HepG2 (cell line): Measurements from ENCODE around the gene CKS1B. TPM values are rescaled to one million over a fixed set of nuclear protein-coding genes. Genes with fewer than 3 reads are reported as not detected.
A peak's percentile ranks its signal among the peaks of the same experiment; 100 is the strongest.

ENCODE experiments used
- ARNT2 ChIP-seq: sonication (generic); formaldehyde crosslinking; IDR thresholded peaks from 2 replicates; pipeline ENCODE4 v1.8.0; 2022; ENCODE audit warnings: mild to moderate bottlenecking, low read depth, missing genetic modification reagents, moderate library complexity
- BCLAF1 ChIP-seq: fragments of 450-650 bp; IDR thresholded peaks from 2 replicates; pipeline ENCODE4 v1.6.1; 2017; ENCODE audit warnings: mild to moderate bottlenecking
- DNMT1 ChIP-seq: sonication (generic); formaldehyde crosslinking; IDR thresholded peaks from 2 replicates; pipeline ENCODE4 v1.5.1; 2020; ENCODE audit warnings: mild to moderate bottlenecking, missing genetic modification reagents
- E2F1 ChIP-seq: sonication (generic); formaldehyde crosslinking; IDR thresholded peaks from 2 replicates; pipeline ENCODE4 v1.5.0; 2020; ENCODE audit warnings: missing genetic modification reagents
- FIP1L1 ChIP-seq: fragments of 200-400 bp; formaldehyde crosslinking; IDR thresholded peaks from 2 replicates; pipeline ENCODE4 v1.6.1; 2018; ENCODE audit warnings: low read depth, mild to moderate bottlenecking, low read length, moderate library complexity, borderline replicate concordance; ENCODE audit not compliant: insufficient read depth
- HMG20A ChIP-seq: IDR thresholded peaks from 2 replicates; pipeline ENCODE4 v1.6.1; 2016; ENCODE audit warnings: borderline replicate concordance
- HNRNPL ChIP-seq: fragments of 200-400 bp; formaldehyde crosslinking; IDR thresholded peaks from 2 replicates; pipeline ENCODE4 v1.6.1; 2017; ENCODE audit warnings: mild to moderate bottlenecking, low read depth, low read length
- KLF15 ChIP-seq: sonication (generic); formaldehyde crosslinking; IDR thresholded peaks from 2 replicates; pipeline ENCODE4 v1.8.1; 2023; ENCODE audit warnings: borderline replicate concordance, mild to moderate bottlenecking, inconsistent platforms, missing genetic modification reagents, mixed read lengths
- MED1 ChIP-seq: sonication (generic); formaldehyde crosslinking; IDR thresholded peaks from 2 replicates; pipeline ENCODE4 v1.4.0; 2020; ENCODE audit warnings: missing genetic modification reagents
- NFAT5 ChIP-seq: sonication (generic); formaldehyde crosslinking; IDR thresholded peaks from 2 replicates; pipeline ENCODE4 v1.4.0; 2020; ENCODE audit warnings: missing genetic modification reagents
- polyA plus RNA-seq, 8 experiments: library from polyadenylated mRNA; depleted of rRNA in 3 of 8; stranded (reverse) in 7 of 8; unstranded in 1 of 8; fragments of >200 nt; fragmentation: Illumina TruSeq in 4 of 8; extraction: Trizol in 4 of 8; gene quantifications; 2 replicates each; pipeline versions ENCODE4 v1.2.1 to v1.2.3, GENCODE V29; 2011 to 2016; ENCODE audit warnings: low read depth in 4 of 8, missing spikeins in 1 of 8, mixed read lengths in 1 of 8; ENCODE audit not compliant: insufficient read depth in 1 of 8
- total RNA-seq, 5 experiments: library from RNA; depleted of rRNA; stranded (reverse); fragments of >200 nt; fragmentation: Illumina TruSeq; extraction: Trizol; gene quantifications; 2 replicates each; pipeline ENCODE4 v1.2.3, GENCODE V29; 2016; ENCODE audit warnings: low read depth in 1 of 5
- TF ChIP-seq, protein P1 (sequence below): sonication (generic); formaldehyde crosslinking; IDR thresholded peaks from 2 replicates; pipeline ENCODE4 v1.8.0; 2022; ENCODE audit warnings: missing genetic modification reagents, mild to moderate bottlenecking, inconsistent platforms, borderline replicate concordance
- TF ChIP-seq, protein P2 (sequence below): sonication (generic); formaldehyde crosslinking; IDR thresholded peaks from 2 replicates; pipeline ENCODE4 v1.4.0; 2020; ENCODE audit warnings: missing genetic modification reagents, mild to moderate bottlenecking, borderline replicate concordance

Gene CKS1B
- total and polyA plus RNA-seq, 2 of the 13 experiments (the other 11 are each of a cell fraction or from before 2014, with no cell fraction given): 217 to 222 TPM

GRCh38 chr1:155003227-155003765 is 28.8 kb downstream of the CKS1B start (continued):
- TF ChIP-seq NFAT5 (CRISPR knock-in tag): no peak
- no peak for TF ChIP-seq HMG20A (CRISPR knock-in tag)
- TF ChIP-seq FIP1L1: no peak
- TF ChIP-seq E2F1 (CRISPR knock-in tag): no peak
- TF ChIP-seq HNRNPL: 0 out of 2 replicates have a peak, but pooled peaks have one; percentile 36
- TF ChIP-seq DNMT1 (CRISPR knock-in tag): no peak
- TF ChIP-seq, protein P1, sequence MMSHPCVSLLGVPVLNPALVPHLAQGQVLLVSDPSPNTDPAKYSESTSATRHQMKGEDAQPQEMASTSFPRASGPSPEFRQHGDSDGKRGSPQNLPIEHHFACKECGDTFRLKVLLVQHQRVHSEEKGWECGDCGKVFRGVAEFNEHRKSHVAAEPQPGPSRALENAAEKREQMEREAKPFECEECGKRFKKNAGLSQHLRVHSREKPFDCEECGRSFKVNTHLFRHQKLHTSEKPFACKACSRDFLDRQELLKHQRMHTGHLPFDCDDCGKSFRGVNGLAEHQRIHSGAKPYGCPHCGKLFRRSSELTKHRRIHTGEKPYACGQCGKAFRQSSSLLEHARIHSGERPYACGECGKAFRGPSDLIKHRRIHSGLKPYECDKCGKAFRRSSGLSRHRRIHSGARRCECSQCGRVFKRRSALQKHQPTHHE (CRISPR knock-in tag): no peak
- TF ChIP-seq BCLAF1: no peak
- TF ChIP-seq KLF15 (CRISPR knock-in tag): no peak
- no peak for TF ChIP-seq ARNT2 (CRISPR knock-in tag)
- TF ChIP-seq, protein P2, sequence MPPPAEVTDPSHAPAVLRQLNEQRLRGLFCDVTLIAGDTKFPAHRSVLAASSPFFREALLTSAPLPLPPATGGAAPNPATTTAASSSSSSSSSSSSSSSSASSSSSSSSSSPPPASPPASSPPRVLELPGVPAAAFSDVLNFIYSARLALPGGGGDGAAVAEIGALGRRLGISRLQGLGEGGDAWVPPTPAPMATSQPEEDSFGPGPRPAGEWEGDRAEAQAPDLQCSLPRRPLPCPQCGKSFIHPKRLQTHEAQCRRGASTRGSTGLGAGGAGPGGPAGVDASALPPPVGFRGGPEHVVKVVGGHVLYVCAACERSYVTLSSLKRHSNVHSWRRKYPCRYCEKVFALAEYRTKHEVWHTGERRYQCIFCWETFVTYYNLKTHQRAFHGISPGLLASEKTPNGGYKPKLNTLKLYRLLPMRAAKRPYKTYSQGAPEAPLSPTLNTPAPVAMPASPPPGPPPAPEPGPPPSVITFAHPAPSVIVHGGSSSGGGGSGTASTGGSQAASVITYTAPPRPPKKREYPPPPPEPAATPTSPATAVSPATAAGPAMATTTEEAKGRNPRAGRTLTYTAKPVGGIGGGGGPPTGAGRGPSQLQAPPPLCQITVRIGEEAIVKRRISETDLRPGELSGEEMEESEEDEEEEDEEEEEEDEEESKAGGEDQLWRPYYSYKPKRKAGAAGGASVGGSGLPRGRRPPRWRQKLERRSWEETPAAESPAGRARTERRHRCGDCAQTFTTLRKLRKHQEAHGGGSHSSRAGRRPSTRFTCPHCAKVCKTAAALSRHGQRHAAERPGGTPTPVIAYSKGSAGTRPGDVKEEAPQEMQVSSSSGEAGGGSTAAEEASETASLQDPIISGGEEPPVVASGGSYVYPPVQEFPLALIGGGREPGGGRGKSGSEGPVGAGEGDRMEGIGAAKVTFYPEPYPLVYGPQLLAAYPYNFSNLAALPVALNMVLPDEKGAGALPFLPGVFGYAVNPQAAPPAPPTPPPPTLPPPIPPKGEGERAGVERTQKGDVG (CRISPR knock-in tag): no peak
- no peak for TF ChIP-seq MED1 (CRISPR knock-in tag)
